GM23338 (cell line): Measurements from ENCODE around the gene BPTF. TPM values are rescaled to one million over a fixed set of nuclear protein-coding genes. Genes with fewer than 3 reads are reported as not detected.

Experiments used
- CREB1 ChIP-seq: fragments of 250-450 bp; sonication (Bioruptor Pico); IDR thresholded peaks from 2 replicates; pipeline ENCODE4 v1.5.0; 2020; ENCODE audit warnings: low read depth, mild to moderate bottlenecking, moderate library complexity
- CTCF ChIP-seq, 2 experiments: fragments of 200-600 bp in 1 of 2; sonication (generic) in 1 of 2; conservative IDR thresholded peaks; 2 replicates each; pipeline versions ENCODE4 v1.5.1 to v1.6.1; 2016 to 2017; ENCODE audit warnings: antibody characterized with exemption in 2 of 2, low read depth in 2 of 2, mild to moderate bottlenecking in 2 of 2, moderate library complexity in 1 of 2
- EZH2phosphoT487 ChIP-seq: fragments of 200-600 bp; sonication (generic); IDR thresholded peaks from one replicate; pipeline ENCODE4 v1.8.1; 2018; ENCODE audit warnings: antibody characterized with exemption; ENCODE audit not compliant: unreplicated experiment
- JUNB ChIP-seq: IDR thresholded peaks from one replicate; pipeline ENCODE4 v1.6.1; 2016; ENCODE audit warnings: antibody characterized with exemption; ENCODE audit not compliant: unreplicated experiment
- NANOG ChIP-seq: IDR thresholded peaks from 2 replicates; pipeline ENCODE4 v1.6.1; 2016; ENCODE audit warnings: antibody characterized with exemption, borderline replicate concordance
- POLR2AphosphoS5 ChIP-seq: IDR thresholded peaks from 2 replicates; pipeline ENCODE4 v1.6.1; 2016; ENCODE audit warnings: antibody characterized with exemption, low read depth
- STAT1 ChIP-seq: IDR thresholded peaks from one replicate; pipeline ENCODE4 v1.6.1; 2016; ENCODE audit warnings: antibody characterized with exemption; ENCODE audit not compliant: unreplicated experiment
- ZNF114 ChIP-seq: fragments of 250-450 bp; sonication (Bioruptor Pico); IDR thresholded peaks from 2 replicates; pipeline ENCODE4 v1.5.0; 2020; ENCODE audit warnings: mild to moderate bottlenecking, moderate library complexity
- ZNF331 ChIP-seq: fragments of 250-450 bp; sonication (Bioruptor Pico); IDR thresholded peaks from 2 replicates; pipeline ENCODE4 v1.5.0; 2020; ENCODE audit warnings: low read depth, mild to moderate bottlenecking, moderate library complexity
- polyA plus RNA-seq: library from polyadenylated mRNA; unstranded; fragments of >200 nt; fragmentation: Nextera tagmentation; extraction: Ambion mirVana; gene quantifications from 2 replicates; pipeline ENCODE4 v1.2.1, GENCODE V29; 2016
- small RNA-seq: library from RNA; depleted of rRNA; stranded (forward); fragments of <200 nt; gene quantifications from one replicate; pipeline ENCODE3, GENCODE V24; 2014; ENCODE audit warnings: low replicate concordance
- total RNA-seq: library from RNA; depleted of rRNA; stranded (reverse); fragments of >200 nt; shearing (Covaris generic); gene quantifications from 2 replicates; pipeline ENCODE4 v1.2.3, GENCODE V29; 2014; rRNA removed
- TF ChIP-seq, protein P1 (sequence below): fragments of 250-450 bp; sonication (Bioruptor Pico); IDR thresholded peaks from 2 replicates; pipeline ENCODE4 v1.5.0; 2020; ENCODE audit warnings: mild to moderate bottlenecking, moderate library complexity
- TF ChIP-seq, protein P2 (sequence below): IDR thresholded peaks from 2 replicates; pipeline ENCODE4 v1.6.1; 2016; ENCODE audit warnings: antibody characterized with exemption

The BPTF gene
- total and polyA plus RNA-seq, 2 experiments from 2014 or later = 161 to 179 TPM

DNA sequence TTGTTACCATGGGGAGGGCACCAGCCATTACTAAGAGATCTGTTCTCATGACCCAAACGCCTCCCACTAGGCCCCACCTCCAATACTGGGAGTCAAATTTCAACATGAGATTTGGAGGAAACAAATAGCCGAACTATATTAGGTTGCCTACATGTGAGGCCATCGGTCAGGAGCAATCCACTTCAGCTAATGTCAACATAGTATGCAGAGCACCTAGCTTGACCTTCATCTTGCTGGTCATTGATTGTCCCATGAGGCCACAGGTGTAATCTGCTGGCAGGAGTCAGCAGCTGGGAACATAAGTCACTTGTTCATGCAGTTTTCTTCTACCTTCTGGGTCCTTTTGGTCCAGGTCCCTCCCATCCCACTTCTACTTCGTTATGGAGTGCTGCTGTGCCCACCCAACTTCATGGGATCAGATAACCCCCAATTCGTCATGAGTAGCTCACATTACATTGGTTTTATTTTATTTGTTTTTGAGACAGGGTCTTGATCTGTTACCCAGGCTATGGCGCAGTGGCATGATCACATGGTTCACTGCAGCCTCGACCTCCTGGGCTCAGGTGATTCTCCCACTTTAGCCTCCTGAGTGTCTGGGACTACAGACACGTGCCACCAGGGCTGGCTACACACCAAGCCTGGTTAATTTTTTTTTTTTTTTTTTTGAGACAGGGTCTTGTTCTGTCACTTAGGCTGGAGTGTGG lies 204.4 kb downstream of the BPTF start (continued):
- TF ChIP-seq, protein P1, sequence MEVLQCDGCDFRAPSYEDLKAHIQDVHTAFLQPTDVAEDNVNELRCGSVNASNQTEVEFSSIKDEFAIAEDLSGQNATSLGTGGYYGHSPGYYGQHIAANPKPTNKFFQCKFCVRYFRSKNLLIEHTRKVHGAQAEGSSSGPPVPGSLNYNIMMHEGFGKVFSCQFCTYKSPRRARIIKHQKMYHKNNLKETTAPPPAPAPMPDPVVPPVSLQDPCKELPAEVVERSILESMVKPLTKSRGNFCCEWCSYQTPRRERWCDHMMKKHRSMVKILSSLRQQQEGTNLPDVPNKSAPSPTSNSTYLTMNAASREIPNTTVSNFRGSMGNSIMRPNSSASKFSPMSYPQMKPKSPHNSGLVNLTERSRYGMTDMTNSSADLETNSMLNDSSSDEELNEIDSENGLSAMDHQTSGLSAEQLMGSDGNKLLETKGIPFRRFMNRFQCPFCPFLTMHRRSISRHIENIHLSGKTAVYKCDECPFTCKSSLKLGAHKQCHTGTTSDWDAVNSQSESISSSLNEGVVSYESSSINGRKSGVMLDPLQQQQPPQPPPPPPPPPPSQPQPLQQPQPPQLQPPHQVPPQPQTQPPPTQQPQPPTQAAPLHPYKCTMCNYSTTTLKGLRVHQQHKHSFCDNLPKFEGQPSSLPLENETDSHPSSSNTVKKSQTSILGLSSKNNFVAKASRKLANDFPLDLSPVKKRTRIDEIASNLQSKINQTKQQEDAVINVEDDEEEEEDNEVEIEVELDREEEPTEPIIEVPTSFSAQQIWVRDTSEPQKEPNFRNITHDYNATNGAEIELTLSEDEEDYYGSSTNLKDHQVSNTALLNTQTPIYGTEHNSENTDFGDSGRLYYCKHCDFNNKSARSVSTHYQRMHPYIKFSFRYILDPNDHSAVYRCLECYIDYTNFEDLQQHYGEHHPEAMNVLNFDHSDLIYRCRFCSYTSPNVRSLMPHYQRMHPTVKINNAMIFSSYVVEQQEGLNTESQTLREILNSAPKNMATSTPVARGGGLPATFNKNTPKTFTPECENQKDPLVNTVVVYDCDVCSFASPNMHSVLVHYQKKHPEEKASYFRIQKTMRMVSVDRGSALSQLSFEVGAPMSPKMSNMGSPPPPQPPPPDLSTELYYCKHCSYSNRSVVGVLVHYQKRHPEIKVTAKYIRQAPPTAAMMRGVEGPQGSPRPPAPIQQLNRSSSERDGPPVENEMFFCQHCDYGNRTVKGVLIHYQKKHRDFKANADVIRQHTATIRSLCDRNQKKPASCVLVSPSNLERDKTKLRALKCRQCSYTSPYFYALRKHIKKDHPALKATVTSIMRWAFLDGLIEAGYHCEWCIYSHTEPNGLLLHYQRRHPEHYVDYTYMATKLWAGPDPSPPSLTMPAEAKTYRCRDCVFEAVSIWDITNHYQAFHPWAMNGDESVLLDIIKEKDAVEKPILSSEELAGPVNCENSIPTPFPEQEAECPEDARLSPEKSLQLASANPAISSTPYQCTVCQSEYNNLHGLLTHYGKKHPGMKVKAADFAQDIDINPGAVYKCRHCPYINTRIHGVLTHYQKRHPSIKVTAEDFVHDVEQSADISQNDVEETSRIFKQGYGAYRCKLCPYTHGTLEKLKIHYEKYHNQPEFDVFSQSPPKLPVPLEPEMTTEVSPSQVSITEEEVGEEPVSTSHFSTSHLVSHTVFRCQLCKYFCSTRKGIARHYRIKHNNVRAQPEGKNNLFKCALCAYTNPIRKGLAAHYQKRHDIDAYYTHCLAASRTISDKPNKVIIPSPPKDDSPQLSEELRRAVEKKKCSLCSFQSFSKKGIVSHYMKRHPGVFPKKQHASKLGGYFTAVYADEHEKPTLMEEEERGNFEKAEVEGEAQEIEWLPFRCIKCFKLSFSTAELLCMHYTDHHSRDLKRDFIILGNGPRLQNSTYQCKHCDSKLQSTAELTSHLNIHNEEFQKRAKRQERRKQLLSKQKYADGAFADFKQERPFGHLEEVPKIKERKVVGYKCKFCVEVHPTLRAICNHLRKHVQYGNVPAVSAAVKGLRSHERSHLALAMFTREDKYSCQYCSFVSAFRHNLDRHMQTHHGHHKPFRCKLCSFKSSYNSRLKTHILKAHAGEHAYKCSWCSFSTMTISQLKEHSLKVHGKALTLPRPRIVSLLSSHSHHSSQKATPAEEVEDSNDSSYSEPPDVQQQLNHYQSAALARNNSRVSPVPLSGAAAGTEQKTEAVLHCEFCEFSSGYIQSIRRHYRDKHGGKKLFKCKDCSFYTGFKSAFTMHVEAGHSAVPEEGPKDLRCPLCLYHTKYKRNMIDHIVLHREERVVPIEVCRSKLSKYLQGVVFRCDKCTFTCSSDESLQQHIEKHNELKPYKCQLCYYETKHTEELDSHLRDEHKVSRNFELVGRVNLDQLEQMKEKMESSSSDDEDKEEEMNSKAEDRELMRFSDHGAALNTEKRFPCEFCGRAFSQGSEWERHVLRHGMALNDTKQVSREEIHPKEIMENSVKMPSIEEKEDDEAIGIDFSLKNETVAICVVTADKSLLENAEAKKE (CRISPR knock-in tag) = no peak
- TF ChIP-seq CTCF (conservative IDR thresholded peaks at IDR 0.05; ENCODE audit: low read depth in 2 of 2) (no peak), ZNF331 (CRISPR knock-in tag) (no peak), POLR2AphosphoS5 (no peak), ZNF114 (CRISPR knock-in tag) (no peak), JUNB (no peak), CREB1 (no peak), STAT1 (no peak), EZH2phosphoT487 (no peak), NANOG (no peak)
- TF ChIP-seq, protein P2, sequence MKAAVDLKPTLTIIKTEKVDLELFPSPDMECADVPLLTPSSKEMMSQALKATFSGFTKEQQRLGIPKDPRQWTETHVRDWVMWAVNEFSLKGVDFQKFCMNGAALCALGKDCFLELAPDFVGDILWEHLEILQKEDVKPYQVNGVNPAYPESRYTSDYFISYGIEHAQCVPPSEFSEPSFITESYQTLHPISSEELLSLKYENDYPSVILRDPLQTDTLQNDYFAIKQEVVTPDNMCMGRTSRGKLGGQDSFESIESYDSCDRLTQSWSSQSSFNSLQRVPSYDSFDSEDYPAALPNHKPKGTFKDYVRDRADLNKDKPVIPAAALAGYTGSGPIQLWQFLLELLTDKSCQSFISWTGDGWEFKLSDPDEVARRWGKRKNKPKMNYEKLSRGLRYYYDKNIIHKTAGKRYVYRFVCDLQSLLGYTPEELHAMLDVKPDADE = no peak

Small RNAs within 50 kb of the gene (small RNA-seq; reads per million reads assigned to genes)
- not detected for gene RN7SL622P

Other genes with a start within 250 kb of the BPTF start
- gene NOL11, start 107.6 kb upstream of the BPTF start, total RNA-seq = 108 and 116 TPM in 2 replicates
- gene NOL11, start 107.6 kb upstream of the BPTF start, polyA plus RNA-seq = 130 and 132 TPM in 2 replicates
- 30.9 and 42.3 TPM in 2 replicates for gene C17orf58, start 171.0 kb downstream of the BPTF start, total RNA-seq
- gene C17orf58, start 171.0 kb downstream of the BPTF start, polyA plus RNA-seq = 35.0 and 35.8 TPM in 2 replicates
- gene KPNA2, start 210.2 kb downstream of the BPTF start, total RNA-seq = 442 and 468 TPM in 2 replicates
- 364 and 375 TPM in 2 replicates for gene KPNA2, start 210.2 kb downstream of the BPTF start, polyA plus RNA-seq